Adrenal gland (tissue), 5 donors: ENCODE data around the gene KIF6.

Source experiments
- POLR2A ChIP-seq, 2 donors: fragments of 450-650 bp; IDR thresholded peaks; one replicate each; pipeline ENCODE4 v1.6.1; 2017; ENCODE audit warnings: antibody characterized with exemption in 2 of 2, mild to moderate bottlenecking in 2 of 2, moderate library complexity in 1 of 2
- TF ChIP-seq, protein P1 (sequence below), 6 experiments: fragments of 450-650 bp in 4 of 6; fragments of 200-600 bp in 2 of 6; sonication (generic) in 1 of 6; IDR thresholded peaks; 1 replicate in 5 of 6; 2 replicates in 1 of 6; pipeline versions ENCODE4 v1.5.1 to v1.8.0; 2016 to 2021; ENCODE audit warnings: antibody characterized with exemption in 6 of 6, mild to moderate bottlenecking in 2 of 6, moderate library complexity in 1 of 6
- donor health status: DM: no; HTN: no; CAD: no.

DNA sequence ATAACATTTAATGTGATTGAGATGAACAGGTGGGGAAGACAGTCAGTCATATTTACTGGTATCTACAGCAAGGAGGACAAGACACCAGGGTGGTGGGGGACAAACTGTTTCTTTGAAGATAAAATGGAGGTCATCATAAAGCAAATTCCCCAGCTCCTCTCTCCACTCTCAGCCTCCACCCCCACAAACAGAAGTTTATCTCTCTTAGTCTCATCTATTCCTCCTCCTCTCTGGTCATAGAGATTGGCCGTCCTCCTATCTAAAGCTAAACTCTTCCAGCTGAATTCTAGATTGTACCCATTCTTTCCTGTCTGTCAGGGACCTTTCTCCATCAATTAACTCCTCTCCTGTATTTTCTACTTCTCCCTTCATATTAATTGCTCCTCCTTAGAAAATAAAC, 71.1 kb downstream of the KIF6 start:
- TF ChIP-seq, protein P1, sequence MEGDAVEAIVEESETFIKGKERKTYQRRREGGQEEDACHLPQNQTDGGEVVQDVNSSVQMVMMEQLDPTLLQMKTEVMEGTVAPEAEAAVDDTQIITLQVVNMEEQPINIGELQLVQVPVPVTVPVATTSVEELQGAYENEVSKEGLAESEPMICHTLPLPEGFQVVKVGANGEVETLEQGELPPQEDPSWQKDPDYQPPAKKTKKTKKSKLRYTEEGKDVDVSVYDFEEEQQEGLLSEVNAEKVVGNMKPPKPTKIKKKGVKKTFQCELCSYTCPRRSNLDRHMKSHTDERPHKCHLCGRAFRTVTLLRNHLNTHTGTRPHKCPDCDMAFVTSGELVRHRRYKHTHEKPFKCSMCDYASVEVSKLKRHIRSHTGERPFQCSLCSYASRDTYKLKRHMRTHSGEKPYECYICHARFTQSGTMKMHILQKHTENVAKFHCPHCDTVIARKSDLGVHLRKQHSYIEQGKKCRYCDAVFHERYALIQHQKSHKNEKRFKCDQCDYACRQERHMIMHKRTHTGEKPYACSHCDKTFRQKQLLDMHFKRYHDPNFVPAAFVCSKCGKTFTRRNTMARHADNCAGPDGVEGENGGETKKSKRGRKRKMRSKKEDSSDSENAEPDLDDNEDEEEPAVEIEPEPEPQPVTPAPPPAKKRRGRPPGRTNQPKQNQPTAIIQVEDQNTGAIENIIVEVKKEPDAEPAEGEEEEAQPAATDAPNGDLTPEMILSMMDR (IDR thresholded peaks at IDR 0.05) = no peak
- TF ChIP-seq POLR2A (IDR thresholded peaks at IDR 0.05) = no peak
